ENCODE measurements around the gene INPP5A. TPM values are rescaled to one million over a fixed set of nuclear protein-coding genes. Genes with fewer than 3 reads are reported as not detected.

The INPP5A gene
- total RNA-seq, 1 experiment from 2014 or later: 32.1 TPM

DNA sequence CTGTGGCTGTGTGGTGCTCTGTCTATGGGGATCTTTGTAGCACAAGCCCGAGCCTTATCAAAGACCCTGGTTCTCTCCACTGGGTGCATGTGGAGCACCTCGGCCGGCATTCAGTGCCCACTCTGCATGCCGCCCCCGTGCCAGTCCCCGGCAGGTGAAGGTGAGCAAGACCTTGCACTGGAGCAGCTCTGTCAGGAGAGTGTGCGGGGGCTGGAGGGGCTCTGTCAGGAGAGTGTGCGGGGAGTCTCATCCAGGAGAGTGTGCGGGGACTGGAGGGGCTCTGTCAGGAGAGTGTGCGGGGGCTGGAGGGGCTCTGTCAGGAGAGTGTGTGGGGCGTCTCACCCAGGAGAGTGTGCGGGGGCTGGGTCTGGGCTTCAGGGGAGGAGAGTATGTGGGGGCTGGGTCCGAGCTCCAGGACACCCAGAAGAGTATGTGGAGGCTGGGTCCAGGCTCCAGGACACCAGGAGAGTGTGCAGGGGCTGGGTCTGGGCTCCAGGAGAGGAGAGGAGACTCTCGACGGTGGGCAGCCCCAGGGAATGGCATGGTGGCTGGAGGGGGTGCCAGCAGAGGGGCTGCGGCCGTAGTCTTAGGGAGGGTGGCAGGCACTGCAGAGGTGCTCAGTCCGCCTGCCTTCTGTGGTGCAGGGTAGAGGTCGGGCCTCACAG lies 40.8 kb downstream of the INPP5A start:
- DNase-seq (ENCODE audit: low read depth): no peak

DNA sequence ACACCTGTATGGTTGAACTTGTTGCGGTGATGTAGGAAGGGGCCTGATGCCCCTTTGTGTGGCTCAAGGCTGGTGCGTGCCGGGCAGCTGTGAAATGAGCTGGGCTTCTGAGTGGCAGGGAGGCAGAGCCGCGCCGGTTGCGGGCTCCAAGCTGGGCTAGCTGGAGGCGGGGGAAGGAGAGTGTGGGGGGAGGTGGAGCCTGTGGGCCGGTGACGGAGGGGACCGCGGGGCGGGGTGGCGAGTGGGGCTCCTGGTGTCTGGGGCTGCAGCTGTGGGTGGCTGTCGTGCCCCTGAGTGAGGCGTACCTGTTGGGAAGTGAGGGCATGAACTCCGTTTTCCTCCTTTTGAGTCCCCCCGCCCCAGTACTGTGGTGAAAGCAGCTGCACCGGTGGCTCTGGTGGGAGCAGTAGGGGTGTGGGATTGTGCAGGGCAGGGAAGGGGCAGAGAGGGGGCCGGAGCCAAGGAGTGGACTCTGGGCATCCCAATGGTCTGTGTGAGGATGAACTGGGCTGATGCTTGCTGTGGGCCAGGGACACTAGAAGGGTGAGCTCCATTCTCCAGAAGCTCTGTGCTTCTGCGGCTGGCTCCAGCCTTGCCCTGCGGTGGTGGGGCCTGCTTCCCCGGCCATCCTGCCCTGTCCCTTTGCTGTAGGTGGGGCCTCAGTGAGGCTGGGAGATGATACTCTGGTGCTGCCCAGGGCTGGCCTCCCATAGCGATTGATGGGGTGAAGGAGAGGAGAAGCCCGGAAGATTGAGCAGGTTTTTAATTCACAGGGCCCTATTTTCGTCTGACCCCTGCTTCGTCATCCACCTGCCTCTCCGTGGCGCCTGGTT lies 41.7 kb downstream of the INPP5A start:
- no peak for DNase-seq (ENCODE audit: low read depth)

DNA sequence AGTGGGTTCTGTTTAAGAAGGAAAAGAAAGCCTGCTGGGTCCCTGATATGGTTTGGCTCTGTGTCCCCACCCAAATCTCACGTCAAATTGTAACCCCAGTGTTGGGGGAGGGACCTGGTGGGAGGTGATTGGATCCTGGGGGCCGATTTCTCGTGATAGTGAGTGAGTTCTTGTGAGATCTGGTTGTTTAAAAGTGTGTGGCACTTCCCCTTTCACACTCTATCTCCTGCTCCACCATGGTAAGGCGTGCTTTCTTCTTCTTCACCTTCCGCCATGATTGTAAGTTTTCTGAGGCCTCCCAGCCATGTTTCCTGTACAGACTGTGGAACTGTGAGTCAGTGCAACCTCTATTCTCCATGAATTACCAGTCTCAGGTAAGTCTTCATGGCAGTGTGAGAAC lies 42.6 kb downstream of the INPP5A start:
- no peak for DNase-seq (ENCODE audit: low read depth)

DNA sequence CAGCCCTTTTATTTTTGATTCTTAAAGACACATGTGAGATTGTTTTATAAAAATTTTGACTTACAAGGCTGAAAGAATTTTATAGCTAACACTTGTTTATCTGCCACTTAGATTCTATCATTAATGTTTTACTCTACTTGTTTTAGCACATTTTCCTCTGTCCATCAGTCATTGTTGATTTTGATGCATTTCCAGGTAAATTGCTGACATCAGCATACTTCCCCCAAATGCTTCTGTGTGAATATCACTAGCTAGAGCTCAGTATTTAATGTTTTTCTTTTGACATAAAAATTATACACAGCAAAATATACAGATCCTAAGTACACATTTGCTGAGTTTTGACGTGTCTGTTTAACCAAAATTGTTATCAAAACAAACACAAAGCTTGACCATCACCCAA lies 43.0 kb downstream of the INPP5A start:
- no peak for DNase-seq (ENCODE audit: low read depth)

DNA sequence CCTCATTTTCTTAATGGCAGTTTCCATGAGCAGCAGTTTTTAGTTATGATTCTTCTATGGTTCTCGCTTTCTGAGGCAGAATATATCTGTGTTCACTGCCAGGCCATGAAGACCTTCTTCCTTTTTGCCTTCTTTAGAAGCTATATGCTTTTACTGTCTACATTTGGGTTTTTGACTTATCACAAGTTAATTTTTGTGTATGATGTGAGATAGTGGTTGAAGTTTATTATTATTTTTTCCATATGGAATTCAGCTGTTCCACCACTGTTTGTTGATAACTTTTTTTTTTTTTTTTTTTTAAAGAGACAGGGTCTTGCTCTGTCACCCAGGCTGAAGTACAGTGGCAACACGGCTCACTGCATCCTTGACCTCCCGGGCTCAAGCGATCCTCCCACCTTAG lies 44.5 kb downstream of the INPP5A start:
- no peak for DNase-seq (ENCODE audit: low read depth)

DNA sequence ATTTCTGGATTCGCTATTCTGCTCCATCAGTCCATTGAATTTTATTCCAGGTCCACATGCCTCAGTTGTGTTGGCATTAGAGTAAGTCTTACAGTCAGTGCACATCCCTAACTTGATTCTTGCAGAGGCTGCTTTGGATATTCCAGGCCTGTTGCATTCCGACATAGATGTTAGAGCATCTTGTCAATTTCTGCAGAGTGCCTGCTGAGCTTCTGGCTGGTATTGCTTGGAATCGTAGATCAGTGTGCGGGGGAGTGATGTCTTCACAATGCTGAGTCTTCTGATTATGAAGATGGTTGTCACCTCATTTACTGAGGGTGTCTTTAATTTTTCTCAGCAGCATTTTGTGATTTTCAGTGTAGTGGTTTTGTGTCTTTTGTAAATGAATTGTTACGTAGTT lies 45.2 kb downstream of the INPP5A start:
- DNase-seq (ENCODE audit: low read depth): no peak

DNA sequence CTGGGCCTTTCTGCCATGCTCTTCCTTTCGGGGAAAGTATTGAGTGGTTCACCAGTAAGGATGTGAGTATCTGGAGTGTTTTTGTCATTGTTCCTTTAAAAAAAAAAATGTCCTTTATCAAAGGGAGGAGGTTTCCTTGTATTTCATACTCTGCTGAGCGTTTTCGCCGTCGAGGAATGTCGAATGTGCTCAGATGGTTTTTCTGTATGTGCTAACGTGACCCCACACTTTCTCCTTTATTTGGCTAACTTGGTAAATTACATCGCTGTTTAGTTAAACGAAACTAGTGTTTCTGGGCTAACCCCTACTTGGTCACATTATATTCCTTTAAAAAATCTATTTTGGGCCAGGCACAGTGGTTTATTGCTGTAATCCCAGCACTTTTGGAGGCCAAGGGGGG lies 45.9 kb downstream of the INPP5A start:
- DNase-seq (ENCODE audit: low read depth): no peak

DNA sequence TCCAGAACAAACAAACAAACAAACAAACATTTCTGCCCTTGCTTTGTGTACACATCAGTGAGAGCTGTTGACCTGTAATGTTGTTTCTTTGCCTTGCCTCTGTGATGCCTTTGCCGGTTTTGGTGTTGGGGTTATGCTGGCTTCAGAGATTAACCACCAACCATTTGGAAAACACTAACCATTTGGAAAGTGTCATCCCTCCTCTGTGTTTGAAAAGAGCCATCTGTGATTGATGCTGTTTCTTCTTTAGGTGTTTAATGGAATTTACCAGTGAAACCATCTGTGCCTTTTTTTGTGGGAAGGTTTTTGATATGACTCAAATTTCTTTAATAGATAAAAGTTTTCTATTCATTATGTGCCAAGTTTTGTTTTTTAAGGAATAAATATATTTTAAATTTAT lies 46.5 kb downstream of the INPP5A start:
- no peak for DNase-seq (ENCODE audit: low read depth)

DNA sequence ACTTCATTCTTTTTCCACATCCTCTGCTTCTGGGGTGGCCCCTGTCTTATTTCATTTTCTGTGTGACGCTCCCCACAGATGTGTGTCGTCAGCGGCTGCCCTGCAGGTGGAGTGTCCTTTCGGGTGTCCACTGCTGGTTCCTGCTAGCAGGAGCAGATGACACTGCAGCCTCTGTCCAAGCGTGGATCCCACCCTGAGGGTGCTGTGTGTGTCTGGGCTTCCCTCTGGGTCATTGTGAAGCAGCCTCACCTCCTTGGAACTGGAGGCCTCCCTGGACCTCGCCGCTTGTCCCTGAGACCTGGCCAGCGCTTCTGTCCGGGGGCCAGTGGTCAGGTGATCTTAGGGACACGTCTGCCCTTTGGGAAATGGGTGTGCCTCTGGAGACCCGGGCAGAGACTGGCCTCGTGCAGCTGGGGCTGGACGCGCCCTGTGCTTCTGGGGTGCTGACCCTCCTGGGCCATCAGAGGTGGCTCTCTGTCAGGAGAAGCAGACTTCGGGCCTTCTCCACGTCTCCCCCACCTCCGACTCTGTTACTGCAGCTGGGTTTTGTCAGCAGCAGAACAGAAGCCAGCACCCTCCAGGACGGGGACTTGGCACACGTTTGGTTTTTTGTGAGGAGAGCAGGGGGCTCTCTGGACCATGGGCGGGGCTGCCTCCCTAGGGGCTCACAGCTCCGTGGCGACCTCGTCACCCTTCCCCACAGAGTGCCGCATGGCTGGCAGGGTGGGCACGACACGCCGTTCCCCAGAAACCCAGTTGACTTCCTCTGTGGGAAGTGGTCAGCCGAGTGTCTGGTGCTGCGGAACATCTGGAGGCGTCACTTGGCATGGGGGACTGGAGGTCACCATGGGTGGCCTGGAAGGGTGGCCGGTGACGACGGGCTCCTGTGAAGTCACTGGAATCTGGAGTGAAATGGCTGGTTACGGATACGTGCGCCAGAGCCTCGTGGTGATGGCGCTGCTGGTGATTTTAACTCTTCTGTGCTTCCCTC lies 48.4 kb downstream of the INPP5A start:
- DNase-seq (ENCODE audit: low read depth): no peak

DNA sequence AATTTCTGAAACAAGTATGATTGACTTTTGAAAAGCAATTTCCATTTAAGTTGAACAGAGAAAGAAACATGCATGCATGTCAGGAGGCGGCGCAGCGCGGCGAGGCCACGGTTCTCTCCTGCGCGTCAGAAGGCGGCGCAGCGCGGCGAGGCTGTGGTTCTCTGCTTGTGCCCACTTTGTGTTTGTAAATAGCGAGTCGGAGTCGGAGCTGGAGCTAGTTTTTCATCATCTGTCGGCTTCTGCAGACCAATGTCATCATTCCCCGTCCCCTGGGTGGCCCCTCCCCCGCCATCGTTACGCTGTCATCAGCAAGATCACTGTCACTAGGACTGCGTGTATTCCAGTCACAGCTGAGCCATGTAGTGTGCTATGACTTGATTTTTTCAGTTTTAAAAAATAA lies 49.2 kb downstream of the INPP5A start:
- no peak for DNase-seq (ENCODE audit: low read depth)

DNA sequence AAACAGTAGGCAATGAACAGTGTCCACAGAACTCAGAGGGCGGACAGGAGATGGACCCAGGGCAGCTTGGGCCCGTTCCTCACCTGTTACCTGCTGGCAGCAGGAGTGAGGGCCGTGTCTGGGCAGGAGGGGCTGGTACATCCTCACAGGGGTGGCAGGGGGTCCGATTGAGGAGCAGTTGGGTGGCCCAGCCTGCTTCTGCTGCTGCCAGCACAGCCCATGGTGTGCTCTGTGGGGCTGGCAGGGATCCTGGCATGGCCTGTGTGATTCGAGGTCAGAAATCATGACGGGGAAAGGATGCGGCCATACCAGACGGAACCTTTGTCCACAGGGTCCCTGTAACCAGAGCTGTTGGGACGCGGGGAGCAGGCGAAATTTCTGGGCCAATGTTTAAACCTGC lies 49.6 kb downstream of the INPP5A start:
- DNase-seq (ENCODE audit: low read depth): no peak

DNA sequence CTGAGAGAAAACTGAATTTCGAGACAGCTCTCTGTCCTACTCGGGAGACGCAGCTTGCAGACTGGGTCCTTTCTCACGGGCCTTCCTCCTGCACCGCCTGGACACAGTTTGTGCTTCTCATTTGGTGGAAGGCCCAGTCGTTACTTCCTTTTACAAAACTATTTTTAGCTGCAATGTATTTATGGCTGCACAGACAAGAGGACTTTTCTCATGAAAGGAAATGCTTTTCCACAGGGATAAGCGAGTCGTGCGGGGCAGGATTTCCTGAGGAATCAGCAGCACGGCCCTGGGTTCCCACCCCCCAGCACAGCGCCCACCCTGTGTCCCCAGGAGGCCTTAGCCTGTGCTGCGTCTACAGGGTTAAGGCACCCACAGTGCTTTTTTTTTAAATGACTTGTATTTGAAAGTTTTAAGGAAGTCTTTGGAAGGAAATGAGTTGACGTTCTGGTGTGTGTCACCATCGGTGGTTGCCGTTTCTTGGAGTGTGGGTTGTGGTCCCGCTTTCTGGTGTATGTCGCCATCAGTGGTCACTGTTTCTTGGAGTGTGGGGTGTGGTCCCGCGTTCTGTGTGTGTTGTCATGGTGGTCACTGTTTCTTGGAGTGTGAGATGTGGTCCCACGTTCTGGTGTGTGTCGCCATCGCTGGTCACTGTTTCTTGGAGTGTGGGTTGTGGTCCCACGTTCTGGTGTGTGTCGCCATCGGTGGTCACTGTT lies 50.9 kb downstream of the INPP5A start:
- no peak for DNase-seq (ENCODE audit: low read depth)

DNA sequence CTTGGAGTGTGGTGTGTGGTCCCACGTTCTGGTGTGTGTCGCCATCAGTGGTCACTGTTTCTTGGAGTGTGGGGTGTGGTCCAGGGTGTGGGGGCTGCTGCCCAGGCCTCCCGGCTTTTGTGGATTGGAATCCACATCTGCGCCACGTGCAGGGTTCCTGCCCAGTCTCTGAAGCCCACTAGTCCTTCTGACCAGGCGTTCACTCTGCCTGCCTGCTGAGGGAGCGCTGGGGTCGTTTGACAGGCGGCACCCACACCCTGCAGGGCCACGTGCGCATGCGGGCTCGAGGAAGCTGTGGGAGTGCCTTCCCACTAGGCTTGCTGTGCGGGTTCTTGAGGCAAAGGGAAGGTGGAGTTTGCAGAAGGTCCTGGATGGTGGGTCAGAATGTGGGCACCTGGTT lies 51.4 kb downstream of the INPP5A start:
- DNase-seq (ENCODE audit: low read depth): no peak

DNA sequence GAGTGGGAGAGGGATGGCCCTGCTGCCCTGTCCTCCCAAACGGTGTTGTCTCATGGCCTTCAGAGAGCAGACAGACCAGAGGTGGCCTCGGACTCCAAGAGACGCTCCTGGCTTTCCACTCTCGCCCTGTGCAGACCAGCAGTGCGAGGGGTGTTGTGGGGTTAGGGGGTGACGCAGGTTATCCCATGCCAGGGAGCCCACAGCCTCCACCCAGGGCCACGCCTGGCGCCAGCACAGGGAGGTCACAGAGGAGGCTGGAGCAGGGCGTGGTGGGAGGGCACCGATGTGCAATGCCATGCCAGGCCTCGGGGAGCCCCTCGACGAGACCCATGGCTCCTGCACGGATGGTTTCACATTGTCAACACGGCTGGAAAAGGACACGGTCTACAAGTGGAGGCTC lies 52.1 kb downstream of the INPP5A start:
- DNase-seq (ENCODE audit: low read depth): no peak

DNA sequence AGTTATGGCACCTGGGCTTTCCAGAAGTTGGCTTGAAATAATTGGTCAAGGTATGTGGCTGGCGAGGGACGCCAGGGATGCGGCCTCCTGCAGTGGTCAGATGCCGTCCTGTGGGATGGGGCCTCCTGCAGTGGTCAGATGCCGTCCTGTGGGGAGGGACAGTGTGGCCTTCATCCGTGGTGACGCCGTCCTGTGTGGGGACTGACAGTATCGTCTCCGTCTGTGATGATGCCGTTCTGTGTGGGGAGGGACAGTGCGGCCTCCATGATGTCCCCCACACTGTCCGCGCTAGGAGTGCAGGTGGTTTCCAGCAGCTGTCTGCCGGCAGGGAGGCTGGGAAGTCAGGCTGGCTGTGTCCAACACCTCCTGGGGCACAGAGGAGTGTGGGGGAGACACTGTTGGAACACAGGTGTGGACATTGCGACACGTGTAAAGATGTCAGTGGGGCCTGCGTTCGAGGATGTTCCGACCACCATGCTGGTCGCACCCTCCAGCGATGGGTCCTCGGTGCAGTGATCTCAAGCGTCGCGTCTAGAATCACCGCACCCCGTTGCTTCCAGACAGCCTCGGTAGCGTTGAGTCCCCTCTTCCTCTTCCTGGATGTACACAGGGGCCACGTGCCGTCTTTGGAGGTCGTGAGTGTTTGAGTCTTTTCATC lies 52.6 kb downstream of the INPP5A start:
- no peak for DNase-seq (ENCODE audit: low read depth)

DNA sequence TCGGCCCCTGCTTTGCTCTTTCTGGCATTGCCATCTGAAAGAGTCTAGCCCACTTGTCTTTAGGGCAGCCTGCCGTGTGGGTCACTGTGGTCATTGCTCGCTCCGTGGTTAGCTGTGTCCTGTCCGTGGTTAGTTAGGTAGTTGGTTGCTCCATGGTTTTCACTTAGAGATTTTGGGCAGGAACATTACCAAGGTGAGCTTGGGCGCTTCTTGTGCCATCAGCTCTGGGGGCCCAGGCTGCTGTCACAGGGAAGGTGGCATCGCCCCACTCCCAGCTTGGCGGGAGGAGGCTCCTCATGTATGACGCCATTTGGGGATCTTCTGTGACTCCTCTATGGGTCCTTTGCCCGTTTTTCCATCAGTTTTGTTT lies 53.1 kb downstream of the INPP5A start:
- DNase-seq (ENCODE audit: low read depth): no peak

DNA sequence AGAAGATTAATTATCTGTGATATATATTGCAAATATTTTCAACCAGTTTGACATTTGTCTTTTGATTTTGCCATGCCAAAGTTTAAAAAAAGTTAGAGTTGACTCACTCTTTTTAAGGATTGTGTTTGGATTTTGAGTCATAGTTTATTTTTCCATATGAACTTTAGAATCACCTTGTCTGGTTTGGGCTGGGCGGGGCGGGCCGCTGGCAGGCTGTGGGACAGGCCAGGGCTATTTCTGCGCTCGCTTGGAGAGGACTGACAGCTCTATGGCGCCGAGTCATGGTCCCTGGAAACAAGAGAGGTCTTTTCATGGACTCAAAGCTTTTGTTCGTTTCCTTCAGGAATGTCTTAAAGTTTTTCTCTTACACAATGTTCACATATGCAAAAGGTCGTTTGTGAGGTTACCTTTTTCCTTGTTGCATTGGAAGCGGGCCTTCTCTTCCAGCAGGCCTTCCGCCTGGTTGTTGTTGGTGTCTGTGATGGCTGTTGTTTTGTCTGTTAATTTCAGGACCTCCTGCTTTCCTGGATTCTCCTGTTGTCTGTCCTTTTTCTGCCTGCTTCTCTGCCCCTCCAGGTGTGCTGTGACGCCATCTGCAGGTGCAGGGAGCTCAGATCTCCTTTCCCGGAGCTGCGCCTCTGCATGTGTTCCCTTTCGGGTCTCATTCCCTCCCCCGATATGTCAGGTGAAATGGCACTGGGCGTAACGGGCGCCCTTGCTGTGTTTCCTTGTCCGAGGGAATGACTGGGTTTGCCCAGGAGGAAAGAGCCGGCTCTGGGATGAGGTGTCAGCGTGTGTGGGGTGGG lies 53.8 kb downstream of the INPP5A start:
- DNase-seq (ENCODE audit: low read depth): peak; percentile 71

DNA sequence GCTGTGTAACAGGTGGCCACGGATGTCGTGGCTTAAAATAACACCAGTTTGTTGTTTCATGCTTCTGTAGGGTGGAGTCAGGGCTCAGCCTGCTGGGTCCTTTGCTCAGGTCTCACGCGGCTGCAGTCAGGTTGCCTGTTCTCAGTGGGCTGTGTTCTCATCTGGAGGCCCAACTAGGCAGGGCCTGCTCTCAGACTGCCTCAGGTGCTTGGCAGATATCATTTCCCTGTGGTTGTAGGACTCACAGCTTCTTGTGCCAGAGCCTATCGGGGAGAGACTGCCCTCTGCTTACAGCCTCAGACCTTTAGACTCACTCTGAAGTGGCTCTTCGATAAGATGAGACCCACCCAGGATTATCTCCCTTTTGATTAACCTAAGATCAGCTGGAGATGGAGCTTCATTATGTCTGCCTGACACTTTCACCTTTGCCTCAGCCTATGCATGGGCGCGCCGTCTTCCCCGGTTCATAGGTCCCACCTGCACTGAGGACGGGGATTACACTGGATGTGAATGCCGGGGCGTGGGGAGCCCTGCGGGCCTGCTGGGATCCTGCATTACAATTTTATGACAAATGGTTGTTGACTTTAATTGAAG lies 55.3 kb downstream of the INPP5A start:
- no peak for DNase-seq (ENCODE audit: low read depth)

DNA sequence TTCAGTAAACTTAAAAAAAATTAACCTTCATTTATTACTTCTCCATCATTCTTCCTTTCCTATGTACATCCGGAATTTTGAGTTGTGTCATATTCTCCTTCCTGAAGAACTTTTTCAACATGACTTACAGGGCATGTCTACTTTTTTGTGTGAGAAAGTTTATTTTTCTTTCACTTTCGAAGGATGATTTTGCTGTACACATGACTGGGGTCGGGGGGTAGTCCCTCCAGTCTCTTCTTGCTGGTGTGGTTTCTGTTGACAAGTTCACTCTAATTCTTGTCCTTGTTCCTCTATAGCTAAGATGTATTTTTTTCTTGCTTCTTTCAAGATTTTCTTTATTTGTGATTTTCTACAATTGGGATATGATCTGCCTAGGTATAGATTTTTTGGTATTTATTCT lies 55.8 kb downstream of the INPP5A start:
- DNase-seq (ENCODE audit: low read depth): no peak

Measured in Daoy (cell line).